ENCODE measurements around the gene ISG20.

ISG20 gene

DNA sequence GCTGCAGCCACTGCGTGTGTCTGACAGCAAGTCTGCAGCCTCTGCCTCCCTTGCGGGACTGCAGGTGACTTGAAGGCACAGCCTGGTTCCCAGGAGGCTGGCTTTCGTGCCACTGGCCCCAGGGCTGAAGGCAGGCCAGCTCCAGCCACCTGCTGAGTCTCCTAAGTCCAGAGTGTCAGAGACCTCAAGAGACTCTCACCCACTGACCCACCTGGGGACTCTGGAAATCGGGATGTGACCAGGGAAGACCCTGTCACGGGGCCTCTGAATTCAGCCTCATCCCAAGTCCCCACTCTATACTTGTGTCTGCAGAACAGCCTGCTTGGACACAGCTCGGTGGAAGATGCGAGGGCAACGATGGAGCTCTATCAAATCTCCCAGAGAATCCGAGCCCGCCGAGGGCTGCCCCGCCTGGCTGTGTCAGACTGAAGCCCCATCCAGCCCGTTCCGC, 16.3 kb downstream of the ISG20 start:
- DNase-seq: no peak

DNA sequence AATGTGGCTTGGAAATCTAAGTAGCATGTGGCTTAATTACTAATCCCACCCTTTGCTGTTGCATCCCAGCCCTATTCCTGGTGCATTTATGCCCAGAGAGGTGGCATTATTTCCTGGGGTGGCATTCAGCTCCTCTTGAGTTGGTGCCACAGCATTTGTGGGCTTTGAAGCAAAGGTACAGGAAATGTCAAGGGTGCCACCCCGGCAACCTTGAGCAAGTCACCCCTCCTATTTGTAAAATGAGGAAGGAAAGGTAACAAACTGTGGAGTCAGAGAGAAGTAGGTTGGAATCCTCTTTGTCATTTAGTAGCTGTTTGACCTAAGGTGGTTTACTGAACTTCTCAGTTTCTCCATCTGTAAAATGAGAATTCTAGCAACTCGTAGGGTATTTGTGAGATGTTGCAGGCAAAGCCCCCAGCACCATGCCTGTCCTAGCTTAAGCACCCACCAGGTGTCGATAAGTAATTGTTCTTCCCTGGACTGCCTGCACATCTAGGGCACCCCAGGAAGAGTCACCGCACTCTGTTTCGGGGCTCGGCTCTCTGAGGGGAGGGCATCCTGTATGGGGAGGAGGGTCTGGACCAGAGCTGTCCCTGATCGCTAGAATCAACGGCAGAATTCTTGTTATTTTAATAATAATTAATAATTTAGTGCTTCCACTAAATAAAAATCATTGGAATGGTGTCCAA, 17.1 kb downstream of the ISG20 start:
- DNase-seq: no peak

DNA sequence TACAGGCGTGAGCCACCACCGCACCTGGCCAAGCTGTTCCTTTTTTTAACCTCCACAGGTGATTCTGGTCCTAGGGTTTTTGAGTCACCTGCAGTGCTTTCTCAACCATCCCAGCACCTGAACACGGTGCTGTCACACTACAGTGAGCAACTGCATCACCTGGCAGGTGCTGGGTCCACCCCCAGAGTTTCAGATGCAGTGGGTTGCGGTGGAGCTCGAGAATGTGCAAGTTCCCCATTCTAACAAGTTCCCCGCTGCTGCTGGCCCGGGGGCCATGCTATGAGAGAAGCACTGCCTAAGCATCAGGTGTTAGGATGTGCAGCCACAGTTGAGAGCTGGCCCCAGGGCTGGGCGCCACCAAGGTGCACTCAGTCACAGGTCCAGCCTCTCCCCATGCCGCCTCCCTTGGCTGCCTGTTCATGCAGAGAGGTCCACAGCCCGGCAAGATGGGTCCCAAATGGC, 18.0 kb downstream of the ISG20 start:
- DNase-seq: no peak

DNA sequence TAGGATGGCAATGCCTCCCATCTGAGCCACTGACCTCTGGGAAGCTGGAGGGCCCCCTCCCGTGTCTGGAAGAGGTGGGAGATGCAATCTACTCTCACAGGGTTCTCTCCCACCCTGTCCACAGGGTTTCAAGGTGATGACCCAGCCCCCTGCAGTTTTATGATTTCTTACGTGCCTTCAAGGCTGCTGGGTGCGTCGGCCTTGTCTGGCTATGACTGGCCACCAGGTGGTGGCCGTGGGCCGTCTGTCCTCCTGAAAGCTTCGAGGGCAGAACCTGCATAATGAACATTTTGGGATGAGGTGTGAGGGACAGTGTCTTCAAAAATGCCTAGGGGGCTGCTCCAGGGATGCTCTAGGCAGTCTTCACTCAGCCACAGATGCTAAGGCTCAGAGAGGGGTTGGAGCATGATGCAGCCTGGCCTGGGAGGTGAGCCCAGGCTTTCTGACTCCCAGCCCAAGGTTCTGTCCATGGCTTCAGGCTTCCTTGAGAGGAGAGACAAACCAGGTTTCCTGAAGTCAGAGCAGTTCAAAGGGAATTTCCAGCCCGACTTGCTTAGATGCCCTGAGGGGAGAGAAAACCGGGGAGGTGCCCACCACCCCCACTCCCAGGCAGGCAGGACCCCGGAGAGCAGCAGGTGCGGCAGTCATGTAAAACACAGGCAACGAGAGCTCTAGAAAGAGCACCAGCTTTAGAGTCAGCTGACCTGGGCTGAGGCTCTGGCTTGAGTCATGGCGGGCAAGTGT, 18.7 kb downstream of the ISG20 start:
- no peak for DNase-seq

DNA sequence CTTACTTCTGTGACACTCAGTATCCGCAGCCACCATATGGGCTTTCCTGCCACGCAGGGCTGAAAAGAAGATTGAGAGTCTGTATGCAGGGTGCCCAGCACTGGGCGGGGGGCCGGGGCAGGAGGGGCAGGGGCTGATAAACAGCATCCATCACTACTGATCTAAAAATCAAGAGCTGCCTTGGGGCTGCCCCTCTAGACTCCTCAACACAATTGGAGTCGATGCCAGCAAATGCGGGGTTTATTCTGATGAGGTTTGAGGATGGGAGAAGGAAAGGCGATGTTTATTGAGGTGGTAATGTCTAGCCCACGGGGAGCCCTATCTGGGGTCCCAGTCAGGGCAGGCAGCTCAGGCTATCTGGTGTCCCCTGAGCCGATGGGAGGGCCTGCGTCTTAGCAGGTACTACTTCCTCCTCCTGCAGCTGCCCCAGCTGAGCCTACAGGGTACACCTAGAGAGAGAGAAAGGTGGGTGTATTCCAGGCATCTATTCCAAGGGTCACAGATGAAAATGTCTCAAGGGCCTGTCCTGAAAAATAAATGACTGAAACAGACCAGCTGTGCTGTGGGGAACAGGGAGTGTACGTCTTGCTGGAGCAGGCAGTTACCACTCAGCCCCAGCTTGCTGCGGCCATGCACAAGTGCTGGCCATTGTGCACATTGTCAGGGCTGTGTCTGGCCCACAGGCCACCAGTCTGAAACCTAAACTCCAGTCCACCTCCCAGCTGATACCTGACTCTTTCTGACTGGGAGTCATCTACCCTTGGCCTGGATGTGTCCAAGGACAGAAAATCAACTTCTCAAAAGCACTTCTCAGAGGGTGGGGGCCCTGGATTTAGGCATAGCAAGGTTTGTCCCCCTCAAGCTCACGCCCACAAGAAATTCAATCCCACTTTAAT, 19.5 kb downstream of the ISG20 start:
- no peak for DNase-seq

DNA sequence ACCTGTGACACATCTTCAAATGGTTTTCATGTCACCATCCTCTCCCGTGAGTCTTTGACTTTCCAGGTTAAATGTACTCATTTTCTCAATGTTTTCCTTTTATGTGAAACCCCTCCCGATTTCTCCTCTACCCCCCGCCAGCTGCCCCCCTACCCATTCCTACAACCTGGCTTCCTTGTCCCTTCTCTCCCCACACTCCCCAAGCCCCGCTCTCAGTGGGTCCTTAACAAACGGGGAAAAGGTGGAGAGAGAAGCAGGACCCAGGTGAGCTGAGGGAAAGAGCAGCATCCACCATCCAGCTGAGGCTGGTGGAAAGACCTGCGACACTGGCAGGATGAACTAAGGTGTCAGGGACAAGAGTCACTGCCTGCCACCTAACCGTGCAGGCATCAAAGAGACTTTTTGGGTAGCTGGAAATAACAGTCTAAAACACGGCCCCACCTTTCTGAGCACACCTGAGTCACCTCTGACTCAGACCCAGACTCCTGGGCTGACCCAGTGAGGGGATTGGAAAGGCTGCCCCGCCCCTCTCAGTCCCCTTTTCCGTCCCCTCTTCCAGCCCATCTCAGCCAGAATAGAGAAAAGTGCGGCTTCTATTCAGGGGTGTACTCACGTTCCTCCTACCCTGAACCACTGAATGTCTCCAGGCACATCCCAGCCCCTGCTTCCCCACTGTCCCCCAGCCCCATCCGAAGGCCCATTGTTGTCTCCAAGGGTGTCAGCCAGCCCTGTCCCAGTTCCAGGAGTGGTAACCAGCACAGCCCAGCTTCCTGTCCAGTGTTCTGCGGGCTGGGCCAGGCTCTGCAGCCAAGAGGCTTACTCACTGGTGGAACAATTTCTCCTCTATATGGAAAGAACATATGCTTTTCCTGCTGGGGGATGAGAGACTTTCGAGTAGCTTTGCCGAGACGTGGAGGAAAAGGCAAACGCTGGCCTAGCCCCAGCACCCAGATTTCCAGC, 20.4 kb downstream of the ISG20 start:
- no peak for DNase-seq

DNA sequence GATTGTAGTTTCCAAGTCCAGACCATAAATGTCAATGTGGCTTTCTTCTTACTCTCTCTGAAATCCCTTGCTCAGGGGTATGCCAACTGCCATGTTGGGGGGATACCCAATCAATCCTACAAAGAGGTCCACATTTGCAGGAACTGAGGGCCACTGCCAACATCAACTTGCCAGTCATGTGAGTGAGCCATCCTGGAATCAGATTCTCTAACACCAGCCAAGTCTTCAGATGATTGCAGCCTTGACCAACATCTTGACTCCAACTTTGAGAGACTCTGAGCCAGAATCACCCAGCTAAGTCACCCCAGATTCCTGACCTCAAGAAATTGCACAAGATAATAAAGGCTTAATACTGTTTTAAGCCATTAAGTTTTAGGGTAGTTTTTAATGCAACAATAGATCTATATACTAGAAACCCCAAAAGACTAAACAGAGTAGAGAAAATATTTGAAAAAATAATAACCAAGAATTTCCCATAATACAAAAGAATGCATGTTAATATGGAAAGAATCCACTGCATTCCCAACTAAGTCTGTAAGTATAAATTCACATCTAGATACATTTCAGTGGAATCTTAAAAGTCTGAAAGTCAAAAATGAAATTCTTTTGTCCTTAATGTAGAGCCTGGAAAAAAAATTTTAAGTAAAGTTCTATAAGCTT, 22.4 kb downstream of the ISG20 start:
- DNase-seq: no peak

DNA sequence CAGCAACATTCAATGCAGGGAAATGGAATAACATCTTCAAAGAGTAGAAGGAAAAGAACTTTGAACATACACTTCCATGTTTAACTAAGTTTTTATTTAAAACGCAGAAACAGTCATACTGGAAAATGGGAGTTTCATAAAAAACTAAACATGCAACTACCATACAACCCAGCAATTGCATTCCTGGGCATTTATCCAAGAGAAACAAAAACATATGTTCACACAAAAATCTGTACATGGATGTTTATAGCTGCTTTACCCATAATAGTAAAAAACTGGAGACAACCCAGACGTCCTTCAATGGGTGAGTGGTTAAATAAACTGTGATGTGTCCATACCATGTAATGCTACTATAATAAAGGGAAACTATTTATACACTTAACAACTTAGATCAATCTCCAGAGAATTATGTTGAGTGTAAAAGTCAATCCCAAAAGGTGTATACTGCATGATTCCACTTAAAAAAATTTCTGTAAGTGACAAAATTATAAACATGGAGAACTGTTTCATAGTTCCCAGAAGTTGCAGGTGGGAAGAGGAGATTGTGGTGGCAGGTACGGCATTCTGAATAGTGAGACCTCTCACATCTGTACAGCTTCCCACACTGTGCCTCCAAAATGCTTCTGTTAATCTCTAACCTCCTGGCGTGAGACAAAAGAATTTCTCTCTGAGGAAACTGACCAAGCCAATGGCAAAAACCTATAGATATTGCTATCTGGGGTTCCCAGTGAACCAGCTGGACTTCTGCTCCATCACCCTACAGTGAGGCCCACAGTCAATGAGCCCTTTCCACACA, 23.1 kb downstream of the ISG20 start:
- no peak for DNase-seq

DNA sequence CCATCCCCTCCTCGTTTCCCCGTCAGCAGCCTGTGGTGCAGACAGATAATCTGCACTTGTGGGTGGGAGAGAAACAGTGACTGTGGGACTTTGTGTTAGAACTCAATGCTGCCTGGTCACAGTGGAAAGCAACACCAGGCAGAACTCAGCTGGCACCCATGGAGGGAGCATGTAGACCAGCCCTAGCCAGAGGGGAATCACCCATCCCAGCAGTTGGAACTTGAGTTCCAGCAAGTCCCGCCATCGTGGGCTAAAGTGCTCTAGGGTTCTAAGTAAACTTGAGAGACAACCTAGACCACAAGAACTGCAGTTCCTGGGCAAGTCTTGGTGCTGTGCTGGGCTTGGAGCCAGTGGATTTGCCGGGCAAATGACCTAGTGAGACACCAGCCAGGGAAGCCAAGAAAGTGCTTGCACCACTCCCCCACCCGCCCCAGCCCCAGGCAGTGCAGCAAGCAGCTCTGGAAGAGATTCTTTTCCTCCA, 24.4 kb downstream of the ISG20 start:
- no peak for DNase-seq

DNA sequence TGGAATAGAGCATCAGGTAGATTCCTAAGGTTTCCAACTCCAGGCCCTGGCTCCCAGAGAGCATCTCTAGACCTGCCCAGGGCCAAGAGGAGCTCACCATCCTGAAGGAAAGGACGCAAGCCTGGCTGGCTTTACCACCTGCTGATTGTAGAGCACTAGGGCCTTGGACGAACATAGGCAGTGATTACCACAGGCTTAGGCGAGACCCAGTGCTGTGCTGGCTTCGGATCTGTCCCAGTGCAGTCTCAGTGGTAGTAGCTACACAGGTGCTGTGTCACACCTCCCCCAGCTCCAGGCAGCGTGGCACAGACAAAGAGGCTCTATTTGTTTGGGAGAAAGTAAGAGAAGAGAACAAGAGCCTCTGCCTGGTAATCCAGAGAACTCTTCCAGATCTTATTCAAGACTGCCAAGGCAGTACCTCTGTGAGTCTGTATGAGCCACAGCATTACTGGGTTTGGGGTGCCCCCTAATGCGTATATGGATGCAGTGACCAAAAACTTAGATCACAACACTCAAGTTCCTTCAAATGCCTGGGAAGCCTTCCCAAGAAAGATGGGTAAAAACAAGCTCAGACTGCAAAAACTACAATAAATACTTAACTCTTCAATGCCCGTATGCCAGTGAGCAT, 25.4 kb downstream of the ISG20 start:
- no peak for DNase-seq

DNA sequence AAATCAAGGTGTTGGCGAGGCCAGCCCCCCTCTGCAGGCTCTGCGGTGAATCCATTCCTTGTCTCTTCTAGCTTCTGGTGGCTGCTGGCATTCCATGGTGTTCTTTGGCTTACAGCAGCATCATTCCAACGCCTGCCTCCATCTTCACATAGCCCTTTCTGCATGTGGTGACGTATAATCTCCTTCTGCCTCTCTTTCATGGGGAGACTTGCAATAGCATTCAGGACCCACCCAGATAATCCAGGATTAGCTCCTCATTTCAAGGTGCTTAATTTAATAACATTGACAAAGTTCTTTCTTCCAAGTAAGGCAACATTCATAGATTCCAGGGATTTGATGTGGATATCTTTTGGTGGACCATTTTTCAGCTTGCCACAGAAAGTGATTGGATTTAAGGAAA, 35.8 kb downstream of the ISG20 start:
- DNase-seq: no peak

DNA sequence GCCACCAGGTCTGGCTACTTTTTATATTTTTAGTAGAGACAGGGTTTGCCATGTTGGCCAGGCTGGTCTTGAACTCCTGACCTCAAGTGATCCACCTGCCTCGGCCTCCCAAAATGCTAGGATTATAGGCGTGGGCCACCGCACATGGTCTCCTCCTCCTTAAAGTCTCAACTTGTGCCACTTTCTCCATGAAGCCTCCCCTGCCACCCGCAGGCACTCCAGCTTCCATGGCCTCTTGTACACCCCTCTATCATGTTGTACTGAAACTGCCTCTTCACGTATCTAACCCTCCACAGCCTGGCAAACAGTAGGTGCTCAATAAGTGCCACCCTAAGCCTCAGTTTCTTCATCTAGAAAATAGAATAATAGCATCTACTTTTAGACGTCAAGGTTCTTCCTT, 39.9 kb downstream of the ISG20 start:
- DNase-seq: no peak

DNA sequence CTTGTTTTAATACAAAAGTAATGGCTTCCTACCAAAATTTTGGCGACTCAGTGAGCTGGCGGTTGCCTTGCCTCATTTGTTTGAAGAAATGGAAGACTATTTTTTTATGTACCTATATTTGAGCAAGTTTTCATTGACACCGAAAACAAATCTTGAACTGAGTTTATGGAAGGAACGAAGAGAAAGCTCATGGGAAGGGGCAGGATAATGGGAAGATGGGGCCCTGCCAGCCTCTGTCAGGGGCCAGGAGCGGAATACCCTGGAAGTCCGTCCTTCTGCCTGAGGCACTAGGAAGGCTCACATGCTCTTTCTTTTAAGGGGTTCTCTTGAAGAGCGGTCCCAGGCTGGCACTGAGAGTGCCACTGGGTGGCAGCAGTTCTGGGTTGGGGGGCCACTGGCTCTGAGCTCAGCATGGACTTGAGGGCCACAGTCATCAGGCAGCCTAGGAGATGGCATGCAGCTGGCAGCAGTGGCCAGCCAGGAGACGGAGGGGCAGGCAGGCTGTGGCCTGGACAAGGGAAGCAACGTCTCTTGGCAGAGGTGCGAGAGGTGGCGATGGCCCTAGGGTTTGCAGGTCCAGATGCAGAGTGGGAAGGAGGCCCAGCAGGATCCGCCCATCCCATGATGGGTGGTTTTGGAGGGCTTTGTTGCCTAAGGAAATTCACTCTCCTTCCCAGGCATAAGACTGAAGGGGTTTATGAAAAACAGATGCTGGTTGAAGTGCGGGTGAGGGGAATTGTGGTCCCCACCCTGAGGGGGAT, 41.6 kb downstream of the ISG20 start:
- no peak for DNase-seq

DNA sequence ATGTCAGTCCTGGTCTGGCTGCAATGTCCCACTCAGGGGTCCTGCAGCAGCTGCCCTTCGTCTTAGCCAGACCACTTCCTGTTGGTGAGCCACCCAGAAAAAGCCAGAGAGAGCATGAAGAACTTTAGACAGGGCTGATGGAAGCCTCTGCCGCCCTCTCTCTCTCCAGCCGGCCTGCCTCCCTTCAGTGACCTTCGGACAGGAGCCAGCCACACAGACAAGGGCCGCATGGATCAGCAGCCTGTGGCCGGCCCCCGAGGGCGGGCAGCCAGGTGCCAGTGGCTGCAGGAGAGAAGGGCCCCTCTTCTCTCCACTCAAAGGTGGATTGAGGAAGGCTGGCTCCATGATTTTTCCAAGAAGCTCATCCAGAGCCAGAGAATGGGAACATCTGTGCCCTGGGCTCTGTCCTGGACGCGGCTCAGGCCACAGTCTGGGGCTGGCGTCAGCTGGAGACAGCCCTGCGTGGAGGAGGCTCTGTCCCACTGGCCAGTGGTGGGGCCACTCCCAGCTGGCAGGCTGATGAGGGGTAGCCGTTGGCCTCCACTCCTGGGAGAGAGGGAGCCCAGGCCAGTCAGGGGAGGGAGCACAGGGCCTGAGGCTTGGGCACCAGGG, 42.9 kb downstream of the ISG20 start:
- DNase-seq: no peak

DNA sequence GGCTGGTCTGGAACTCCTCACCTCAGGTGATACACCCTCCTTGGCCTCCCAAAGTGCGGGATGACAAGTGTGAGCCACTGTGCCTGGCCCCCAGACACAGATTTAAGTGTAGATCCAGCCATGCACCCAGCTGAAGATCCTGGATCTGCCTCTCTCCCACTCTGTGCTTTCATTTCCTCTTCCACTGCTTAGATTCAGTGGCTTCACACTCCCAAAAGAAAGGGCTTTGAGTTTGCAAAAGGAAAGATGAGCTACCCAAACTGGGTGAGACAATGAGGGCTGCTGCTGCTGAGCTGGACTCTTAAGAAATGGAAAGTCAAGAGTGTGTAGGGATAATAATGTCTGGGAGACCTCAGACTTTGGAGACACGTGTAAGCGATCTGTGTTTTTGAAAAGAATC, 45.5 kb downstream of the ISG20 start:
- DNase-seq: no peak

DNA sequence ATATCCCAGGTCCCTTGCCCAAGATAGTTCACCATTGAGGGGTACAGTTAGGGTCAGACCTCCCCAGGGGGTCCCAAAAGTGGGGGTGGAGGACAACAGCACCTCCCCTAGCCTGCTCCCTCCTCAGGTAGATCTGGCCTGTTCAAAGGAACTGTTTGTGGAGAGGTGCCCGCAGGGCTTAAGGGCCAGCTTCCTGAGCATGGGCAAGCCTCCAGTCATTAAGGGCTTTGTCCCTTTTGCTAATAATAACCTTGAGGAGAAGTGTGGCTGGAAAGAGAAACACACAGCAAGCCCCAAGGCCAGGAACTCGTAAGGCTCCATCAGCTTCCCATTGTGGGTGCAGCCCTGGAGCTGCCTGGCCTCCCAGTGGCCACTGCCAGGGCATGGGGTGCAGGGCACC, 47.4 kb downstream of the ISG20 start:
- no peak for DNase-seq

DNA sequence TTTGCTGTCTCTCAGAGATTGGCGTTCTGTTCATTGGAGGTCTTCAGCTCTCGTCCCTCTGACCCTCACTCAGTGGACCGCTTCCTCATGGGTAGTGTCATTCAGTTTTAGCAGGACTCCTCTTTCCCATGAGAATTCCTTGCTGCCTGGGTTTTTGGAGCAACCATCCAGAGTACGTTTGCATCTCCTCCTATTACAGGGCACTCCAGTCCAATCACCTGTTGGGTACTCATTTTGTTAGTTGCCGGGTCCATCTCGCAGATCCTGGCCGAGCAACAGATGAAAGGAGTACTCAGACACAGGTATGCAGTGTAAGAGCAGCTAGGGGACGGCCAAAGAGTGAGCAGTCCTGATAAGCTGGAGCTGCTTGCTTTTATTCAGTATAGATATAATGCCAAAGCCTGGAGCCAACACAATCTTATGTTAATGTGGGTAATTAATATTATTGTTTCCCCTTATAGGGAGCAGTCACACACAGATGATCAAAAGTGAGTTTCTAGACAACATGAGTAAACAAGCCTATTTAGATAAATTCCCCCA, 49.6 kb downstream of the ISG20 start:
- no peak for DNase-seq

DNA sequence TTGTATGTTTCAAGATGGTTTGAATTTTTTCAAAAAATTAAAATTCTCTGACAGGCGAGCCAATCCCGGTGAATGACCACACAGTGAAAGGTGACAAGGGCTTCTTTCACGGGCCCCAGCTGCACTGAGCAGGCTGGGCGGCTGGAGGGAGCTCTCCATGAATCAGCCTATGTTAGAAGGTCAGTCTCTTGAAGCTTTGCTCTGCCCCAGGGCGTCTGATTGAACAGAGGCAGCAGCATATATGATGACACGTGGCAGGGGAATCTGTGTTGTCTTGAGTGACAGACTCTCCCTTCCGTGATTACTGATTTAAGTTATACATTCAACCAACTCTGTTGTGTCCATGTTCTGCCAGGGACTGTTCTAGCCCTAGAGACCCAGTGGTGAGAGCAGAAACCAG, 51.5 kb downstream of the ISG20 start:
- no peak for DNase-seq

DNA sequence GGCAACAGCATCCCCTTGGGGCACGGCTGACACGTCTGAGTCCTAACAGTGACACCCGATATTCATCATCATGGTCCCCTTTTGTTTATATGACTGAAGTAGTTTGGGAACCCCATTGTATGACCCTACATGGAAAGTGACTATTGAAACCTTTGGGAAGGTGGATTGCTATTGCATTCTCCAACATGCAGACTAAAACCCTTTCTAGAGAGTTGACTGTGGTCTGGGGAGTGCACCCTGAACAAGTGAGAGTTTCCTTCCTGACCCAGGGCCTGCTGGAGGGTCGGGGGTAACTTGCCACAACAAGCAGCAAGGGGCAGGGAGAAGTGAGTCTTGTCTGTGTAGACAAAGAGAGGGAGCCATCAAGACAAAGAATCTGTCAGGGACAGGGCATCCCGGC, 54.4 kb downstream of the ISG20 start:
- DNase-seq: no peak

Data from NCI-H2171 (cell line).